HS-5 (cell line): Measurements from ENCODE around the gene CACNA1I.
"Not testable (repeated sequence)": the region's sequence is repeated elsewhere in the genome, so short reads cannot be mapped to it uniquely, and the experiment has no call there.

ENCODE experiments used
- DNase-seq: peaks from one replicate; pipeline ENCODE4 v3.0.0-alpha.2; 2012; ENCODE audit warnings: low read depth

CACNA1I gene

GRCh38 chr22:39721206-39722031, 150.9 kb downstream of the CACNA1I start:
- no peak for DNase-seq

- DNase-seq = no peak
Observed at GRCh38 chr22:39722032-39722325, 151.4 kb downstream of the CACNA1I start.

- no peak for DNase-seq
Observed at GRCh38 chr22:39722501-39722900, 151.9 kb downstream of the CACNA1I start.

- DNase-seq = no peak
Observed at GRCh38 chr22:39723463-39723862, 152.9 kb downstream of the CACNA1I start.

- DNase-seq = peak; percentile 8
Observed at GRCh38 chr22:39723899-39724351, 153.4 kb downstream of the CACNA1I start.

GRCh38 chr22:39724390-39724789, 153.8 kb downstream of the CACNA1I start:
- no peak for DNase-seq

- DNase-seq = no peak
Observed at GRCh38 chr22:39724857-39725256, 154.3 kb downstream of the CACNA1I start.

GRCh38 chr22:39725351-39726035, 154.9 kb downstream of the CACNA1I start:
- DNase-seq = no peak

- DNase-seq = no peak
Observed at GRCh38 chr22:39727541-39727940, 157.0 kb downstream of the CACNA1I start.

GRCh38 chr22:39728236-39728860, 157.8 kb downstream of the CACNA1I start:
- no peak for DNase-seq

- DNase-seq = no peak
Observed at GRCh38 chr22:39729141-39729934, 158.8 kb downstream of the CACNA1I start.

- no peak for DNase-seq
Observed at GRCh38 chr22:39731481-39731880, 160.9 kb downstream of the CACNA1I start.

- no peak for DNase-seq
Observed at GRCh38 chr22:39731881-39732555, 161.5 kb downstream of the CACNA1I start.

GRCh38 chr22:39732625-39733024, 162.1 kb downstream of the CACNA1I start:
- no peak for DNase-seq

- no peak for DNase-seq
Observed at GRCh38 chr22:39733191-39733590, 162.6 kb downstream of the CACNA1I start.

- DNase-seq = not testable (repeated sequence)
Observed at GRCh38 chr22:39734046-39734445, 163.5 kb downstream of the CACNA1I start.

GRCh38 chr22:39734866-39735265, 164.3 kb downstream of the CACNA1I start:
- DNase-seq = no peak

- no peak for DNase-seq
Observed at GRCh38 chr22:39735776-39736175, 165.2 kb downstream of the CACNA1I start.

GRCh38 chr22:39738746-39739145, 168.2 kb downstream of the CACNA1I start:
- DNase-seq = peak; percentile 15
